Stimulated activated CD4-positive, alpha-beta T cell treated with anti-CD3 and anti-CD28 coated beads, Interleukin-1b, Interleukin-23, amount 100 ng/mL, for 4 hours (primary cell): ENCODE measurements around the gene TSR2.
A peak's percentile ranks its signal among the peaks of the same experiment; 100 is the strongest.

Experiments used
- DNase-seq, 2 donors: peaks; one replicate each; pipeline ENCODE4 v3.0.0-alpha.2; 2020; ENCODE audit warnings: low read depth in 2 of 2

Gene TSR2

GRCh38 chrX:54439960-54440871 is at the start of gene TSR2:
Gene TSR2 (plus strand): TSS chrX:54440404. CDS start chrX:54440422, 18 bp downstream.
- peak; percentile 58 to 59 for DNase-seq

- DNase-seq, result no peak
These were observed 43.1 kb upstream of the TSR2 start for GRCh38 chrX:54397113-54397512.

- no peak for DNase-seq
These were observed 32.9 kb upstream of the TSR2 start for GRCh38 chrX:54407266-54407665.

GRCh38 chrX:54411732-54412131 is 28.5 kb upstream of the TSR2 start:
- DNase-seq, result no peak

- DNase-seq, result no peak
These were observed 26.5 kb upstream of the TSR2 start for GRCh38 chrX:54413753-54414152.

GRCh38 chrX:54415534-54416350 is 24.5 kb upstream of the TSR2 start:
- no peak for DNase-seq

GRCh38 chrX:54416965-54417364 is 23.2 kb upstream of the TSR2 start:
- DNase-seq, result no peak

- no peak for DNase-seq
These were observed 20.5 kb upstream of the TSR2 start for GRCh38 chrX:54419559-54420302.

GRCh38 chrX:54422168-54422567 is 18.0 kb upstream of the TSR2 start:
- DNase-seq, result no peak

GRCh38 chrX:54423161-54423888 is 16.9 kb upstream of the TSR2 start:
- DNase-seq, result no peak

- no peak for DNase-seq
These were observed 12.3 kb upstream of the TSR2 start for GRCh38 chrX:54427837-54428424.

- no peak for DNase-seq
These were observed 9.7 kb upstream of the TSR2 start for GRCh38 chrX:54430519-54430918.

- no peak for DNase-seq
These were observed 5.1 kb upstream of the TSR2 start for GRCh38 chrX:54435121-54435520.

GRCh38 chrX:54442790-54443189 is 2.6 kb downstream of the TSR2 start:
- DNase-seq, result no peak

- no peak for DNase-seq
These were observed 4.5 kb downstream of the TSR2 start for GRCh38 chrX:54444752-54445151.

- no peak for DNase-seq
These were observed 5.9 kb downstream of the TSR2 start for GRCh38 chrX:54446084-54446483.

GRCh38 chrX:54447461-54447860 is 7.3 kb downstream of the TSR2 start:
- DNase-seq, result no peak

- no peak for DNase-seq
These were observed 9.7 kb downstream of the TSR2 start for GRCh38 chrX:54449929-54450328.

GRCh38 chrX:54452920-54453319 is 12.7 kb downstream of the TSR2 start:
- DNase-seq, result no peak

- DNase-seq, result no peak
These were observed 30.0 kb downstream of the TSR2 start for GRCh38 chrX:54470054-54470760.
